GM21528 (cell line): Measurements from ENCODE around the gene SLC17A1.
"Not testable (repeated sequence)": the region's sequence is repeated elsewhere in the genome, so short reads cannot be mapped to it uniquely, and the experiment has no call there.

Experiments used
- ATAC-seq: cut with Tn5 transposase; IDR thresholded peaks from one replicate; pipeline ENCODE4 v1.9.1; 2021; ENCODE audit warnings: mild to moderate bottlenecking, moderate library complexity; ENCODE audit not compliant: unreplicated experiment, low FRiP score

Gene SLC17A1

DNA sequence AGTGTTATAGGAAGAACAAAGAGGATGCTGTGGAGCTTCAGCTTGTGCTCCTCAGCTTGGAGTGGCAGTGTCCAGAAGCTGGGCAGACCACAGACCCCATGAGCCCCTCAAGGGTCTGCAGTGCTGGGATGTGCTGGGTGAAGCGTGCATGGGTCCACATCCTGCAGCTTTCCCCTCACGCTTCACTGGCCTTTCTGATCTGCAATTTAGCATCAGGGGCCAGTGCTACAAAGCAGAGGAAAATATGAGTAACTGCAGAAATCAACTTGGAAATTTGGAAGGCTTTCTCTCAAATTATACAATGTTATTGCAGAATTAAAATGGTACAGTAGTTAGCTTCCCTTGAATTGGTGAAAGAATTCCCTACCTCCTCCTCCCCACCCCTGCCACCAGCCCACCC, 67.2 kb downstream of the SLC17A1 start:
- ATAC-seq = no peak

DNA sequence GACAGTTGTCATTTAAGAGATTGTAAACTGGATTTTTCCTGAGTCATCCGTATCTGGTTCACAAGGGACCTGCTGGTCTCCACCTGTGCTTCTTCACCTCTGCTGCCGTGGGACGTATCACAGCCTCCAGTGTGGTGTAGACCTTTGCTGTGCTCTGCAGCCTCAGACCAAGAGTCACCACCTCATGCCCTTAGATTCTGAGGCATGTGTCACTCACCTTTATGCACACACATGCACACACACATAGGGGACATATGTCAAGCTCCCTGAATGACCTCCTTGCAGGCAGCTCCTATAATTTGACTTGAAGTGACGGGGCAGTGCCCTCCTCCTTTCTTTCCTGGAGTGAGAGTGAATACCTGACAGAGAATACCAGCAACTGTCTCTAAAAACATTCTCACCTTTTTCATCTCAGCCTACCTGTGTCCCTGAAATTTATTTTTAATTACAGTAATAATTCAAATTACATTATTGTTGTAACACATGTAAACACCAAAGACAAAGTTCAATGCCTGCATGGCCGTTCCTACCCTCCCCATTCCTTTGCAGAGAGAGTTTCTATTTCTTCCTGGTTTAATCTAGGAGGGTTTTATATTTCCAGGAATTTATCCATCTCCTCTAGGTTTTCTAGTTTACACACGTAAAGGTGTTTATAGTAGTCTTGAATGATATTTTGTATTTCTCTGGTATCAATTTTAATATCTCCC, 73.8 kb downstream of the SLC17A1 start:
- ATAC-seq = no peak

DNA sequence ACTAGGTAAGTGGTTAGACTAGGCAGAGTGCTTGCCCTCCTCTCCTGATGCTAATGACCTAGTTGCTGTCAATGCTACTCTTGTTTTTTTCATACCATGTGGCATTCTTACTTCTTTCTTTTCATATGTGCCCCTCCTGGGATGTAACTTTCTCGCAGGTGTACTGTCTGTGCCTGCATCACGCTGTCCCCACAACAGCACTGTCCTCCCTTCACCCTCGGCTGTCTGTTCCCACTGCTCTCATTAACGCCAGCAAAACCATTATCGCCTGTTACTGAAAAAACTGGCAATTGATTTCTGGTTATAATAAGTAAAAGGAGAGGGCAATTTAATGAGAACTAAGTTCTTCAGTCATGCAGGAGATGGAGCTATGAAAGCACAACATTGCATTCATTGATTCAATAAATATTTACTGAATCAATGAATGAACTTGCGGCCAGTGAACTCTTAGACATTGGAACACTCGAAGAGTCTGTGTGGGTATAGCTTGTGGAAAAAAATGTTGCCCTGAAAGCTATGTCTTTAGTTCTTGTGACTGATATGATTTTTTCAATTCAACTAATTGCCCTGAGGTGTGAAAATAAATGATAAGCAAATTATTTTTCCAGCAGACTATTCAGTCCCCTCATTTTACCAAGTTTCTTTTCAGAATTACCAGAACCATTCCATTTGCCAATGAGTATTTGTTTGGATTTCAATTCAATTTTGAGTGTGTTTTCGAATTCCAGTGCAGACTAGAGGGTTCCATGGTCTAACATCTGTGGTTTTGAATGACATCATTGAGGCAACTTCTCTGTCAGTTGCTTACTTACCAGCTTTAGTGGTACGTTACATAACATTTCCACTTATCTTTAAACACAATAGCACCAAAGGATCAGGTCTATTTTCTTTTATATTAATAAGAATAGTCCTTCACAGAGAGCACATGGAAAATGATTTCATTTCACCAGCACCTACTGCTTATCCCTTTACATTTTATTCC, 75.2 kb downstream of the SLC17A1 start:
- ATAC-seq = no peak

DNA sequence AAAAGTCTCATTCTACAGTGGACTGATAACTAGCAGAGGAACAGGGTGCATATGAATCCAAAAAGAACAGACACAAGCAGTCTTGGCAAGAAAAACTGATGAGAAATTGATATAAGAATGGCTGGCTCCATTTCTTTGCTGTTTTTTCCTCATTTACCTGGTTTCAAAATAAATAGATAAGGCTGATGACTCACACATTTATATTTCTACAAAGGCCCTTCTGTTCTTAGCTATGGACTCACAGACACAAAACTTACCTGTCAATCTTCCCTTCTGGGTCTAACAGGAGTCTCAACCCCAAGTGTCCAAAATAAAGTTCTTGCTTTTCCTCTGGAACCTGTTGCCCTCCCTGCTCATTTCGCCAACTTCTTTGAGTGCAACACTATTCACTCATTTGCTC, 76.4 kb downstream of the SLC17A1 start:
- ATAC-seq = no peak

DNA sequence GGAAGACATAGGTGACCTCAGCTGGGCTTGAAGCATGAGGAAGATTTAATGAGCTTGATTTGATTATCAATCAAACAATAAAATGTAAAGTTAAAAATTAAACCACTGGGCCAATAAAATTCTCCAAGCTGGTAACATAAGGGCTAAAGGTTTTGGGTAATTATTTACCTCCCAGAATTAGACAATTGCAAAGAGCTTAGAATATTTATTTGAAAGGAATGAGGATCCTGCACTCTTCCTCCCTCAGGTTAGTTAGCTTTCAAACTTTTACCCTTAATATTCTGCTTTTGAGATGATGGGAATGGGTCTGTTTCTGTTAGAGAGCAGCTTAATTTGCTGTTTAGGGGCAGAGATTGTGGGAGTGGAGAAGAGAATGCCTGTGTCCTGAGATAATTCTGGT, 77.3 kb downstream of the SLC17A1 start, which contains the start of gene SLC17A4:
Gene SLC17A4 (plus strand): TSS at position 208 of the 400 bp plus-strand sequence. CDS start 7,221 bp downstream, outside the sequence.
- no peak for ATAC-seq

DNA sequence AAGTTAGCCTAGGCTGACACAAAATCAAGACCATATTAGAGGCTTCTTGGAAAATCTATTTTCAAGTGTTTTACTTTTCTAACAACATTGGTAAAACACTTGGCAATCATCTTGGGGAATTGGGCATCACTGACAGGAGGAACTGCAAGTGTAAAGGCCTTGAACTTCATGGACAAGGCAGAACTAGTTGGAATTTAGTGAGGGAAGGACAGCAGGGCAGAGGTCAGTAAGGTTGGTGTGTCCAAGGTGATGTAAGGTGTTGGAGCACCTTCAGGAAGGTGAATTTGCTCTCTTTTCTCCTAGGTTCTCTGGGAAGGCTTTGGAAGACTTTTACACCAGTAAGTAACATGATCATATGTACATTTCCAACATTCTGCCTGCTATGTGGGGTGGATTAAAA, 78.8 kb downstream of the SLC17A1 start:
- no peak for ATAC-seq

DNA sequence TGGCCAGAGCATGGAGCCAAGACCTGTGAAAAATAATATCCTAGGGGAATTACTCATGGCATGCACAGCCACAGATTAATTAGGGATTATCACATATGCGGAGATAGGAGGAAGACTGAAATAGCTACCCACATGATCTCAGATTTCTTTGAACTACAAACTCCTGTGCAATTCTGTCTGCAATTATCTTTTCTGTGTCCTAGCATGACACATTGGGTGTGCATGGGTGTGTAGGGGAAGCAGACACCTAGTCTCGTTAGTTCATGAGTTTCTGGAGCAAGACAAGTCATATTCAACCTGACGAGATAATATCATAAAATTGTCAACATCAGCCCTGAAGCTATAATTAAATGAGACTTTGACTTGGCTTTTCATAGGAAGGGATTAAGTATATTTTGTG, 80.9 kb downstream of the SLC17A1 start:
- no peak for ATAC-seq

DNA sequence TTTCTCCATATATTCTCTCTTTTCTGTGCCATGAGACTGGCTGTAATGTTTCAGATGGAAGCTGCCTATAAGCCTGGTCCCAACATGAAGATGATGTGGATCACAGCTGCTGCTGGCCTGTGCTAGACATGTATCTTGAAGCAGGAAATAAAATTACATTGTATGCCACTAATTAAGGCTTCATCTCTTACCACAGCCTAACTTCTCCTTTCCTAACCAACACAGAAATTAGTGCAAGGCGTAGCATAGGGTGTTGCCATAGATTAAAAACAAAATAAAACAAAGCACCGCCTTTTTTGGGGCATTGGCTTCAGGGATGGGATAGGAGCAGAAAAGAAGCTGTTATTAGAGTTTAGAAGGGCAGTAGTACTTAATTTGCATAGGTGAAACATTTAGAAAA, 82.0 kb downstream of the SLC17A1 start:
- no peak for ATAC-seq

DNA sequence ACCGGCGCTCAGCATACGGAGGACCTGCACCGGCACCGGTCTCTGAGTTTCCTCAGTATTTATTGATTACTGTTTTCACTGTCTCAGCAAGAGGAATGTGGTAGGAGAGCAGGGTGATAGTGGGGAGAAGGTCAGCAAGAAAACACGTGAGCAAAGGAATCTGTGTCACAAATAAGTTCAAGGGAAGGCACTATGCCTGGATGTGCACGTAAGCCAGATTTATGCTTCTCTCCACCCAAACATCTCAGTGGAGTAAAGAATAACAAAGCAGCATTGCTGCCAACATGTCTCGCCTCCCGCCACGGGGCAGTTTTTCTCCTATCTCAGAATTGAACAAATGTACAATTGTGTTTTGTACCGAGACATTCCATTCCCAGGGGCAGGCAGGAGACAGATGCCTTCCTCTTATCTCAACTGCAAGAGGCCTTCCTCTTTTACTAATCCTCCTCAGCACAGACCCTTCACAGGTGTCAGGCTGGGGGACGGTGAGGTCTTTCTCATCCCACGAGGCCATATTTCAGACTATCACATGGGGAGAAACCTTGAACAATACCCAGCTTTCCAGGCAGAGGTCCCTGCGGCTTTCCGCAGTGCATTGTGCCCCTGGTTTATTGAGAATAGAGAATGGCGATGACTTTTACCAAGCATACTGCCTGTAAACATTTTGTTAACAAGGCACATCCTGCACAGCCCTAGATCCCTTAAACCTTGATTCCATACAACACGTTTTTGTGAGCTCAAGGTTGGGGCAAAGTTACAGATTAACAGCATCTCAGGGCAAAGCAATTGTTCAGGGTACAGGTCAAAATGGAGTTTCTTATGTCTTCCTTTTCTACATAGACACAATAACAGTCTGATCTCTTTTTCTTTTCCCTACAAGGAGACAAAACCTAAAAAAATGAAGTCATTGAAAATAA, 83.0 kb downstream of the SLC17A1 start:
- not testable (repeated sequence) for ATAC-seq

DNA sequence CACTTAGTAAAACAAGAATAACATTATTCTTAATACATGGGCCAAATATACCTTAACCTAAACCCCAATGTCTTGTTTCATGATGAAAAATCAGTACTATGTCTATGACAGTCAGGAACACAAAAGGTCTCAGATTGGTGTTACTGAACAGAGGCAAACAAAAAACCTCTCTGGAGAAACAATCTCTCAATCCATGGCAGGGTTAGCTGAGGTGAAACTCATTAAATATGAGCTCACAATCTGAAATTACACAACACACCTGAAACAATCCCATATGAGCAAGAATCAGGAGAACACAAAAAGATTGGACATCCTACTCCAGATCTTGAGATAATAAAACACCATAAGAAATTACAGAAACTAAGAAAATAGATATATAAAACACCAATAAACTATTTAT, 83.8 kb downstream of the SLC17A1 start:
- ATAC-seq = no peak

DNA sequence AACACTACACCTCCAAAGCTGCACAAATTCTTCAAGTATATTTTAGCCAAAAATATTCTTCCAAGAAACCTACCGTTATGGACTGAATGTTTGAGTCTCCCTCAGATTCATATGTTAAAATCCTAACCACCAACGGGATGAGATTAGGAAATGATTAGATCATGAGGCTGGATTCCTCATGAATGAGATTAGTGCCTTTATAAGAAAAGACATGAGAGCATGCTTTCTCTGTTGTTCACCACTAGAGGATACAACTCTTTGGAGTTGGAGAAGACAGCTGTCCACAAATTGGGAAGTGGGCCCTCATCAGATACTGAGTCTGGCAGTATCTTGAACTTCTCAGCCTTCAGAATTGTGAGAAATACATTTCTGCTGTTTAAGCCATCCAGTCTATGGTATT, 84.4 kb downstream of the SLC17A1 start:
- ATAC-seq = no peak

DNA sequence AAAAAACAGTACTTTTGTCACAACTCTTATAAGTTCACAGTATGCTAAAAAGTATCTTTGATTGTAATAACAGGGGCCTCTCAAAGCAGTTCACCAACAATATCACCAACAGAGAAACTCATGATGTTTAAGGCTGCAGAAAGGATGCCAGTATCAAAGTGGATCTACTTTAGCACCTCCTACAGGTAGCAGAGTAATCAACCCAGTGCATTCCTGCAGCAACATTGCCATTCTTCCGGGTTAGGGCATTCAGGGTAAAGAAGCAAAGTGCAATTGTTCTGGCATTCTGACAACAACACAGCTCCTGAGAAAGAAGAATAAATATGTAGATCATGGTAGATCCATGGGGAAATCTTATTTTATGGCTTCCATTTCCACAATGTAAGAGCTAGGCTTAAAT, 84.9 kb downstream of the SLC17A1 start:
- ATAC-seq = no peak

DNA sequence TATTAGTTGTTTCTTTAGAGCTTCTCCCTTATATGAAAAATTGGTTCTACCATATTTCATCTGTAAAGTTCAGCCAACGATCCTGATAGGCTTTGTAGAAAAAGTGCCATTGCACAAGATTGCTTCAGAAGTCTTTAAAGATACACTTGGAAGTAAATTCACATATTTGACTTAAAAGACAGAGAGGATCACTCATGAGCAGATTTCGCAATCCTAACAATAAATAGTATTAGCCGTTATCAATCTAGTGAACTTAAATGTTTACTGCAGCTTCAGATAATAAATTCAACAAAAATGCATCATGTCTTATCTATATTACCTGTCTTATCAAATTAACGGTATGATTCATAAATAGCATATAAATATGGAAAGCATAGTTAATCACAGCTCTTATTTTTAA, 86.0 kb downstream of the SLC17A1 start:
- no peak for ATAC-seq

DNA sequence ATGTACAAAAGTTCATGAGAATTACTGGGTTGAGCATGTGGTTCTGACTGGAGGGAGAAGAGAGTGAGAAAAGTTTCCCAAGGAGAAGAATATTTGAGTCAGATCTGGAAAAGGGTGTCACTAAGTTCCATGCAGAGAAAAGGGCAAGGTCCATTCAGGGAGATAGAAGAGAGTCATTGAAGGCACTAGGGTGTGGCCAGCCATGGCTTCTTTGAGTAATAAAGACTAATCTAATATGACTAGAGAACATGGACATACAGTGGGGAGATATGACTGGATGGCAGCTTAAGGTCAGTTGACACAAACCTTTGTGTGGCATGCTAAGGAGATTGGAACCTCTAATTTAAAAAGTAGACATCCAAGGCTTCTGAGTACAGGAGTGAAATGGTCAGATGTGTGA, 88.0 kb downstream of the SLC17A1 start:
- no peak for ATAC-seq

DNA sequence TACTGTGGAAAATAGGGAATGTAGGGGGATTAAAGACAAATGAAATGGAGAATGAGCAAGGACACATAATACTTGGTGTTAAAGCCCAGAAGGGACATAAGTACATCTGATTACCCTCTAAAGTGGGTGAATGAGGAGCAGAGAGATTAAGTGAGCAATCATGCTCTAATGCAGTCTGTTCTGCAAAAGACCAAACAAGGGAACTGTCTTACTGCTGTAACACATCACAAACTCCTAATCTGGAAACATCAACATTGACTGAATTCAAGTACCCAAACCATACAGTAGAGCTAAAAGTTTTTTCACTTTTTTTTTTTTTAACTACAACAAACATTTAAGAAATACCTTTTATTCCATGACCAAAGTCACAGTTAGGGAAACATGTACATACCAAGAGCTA, 96.6 kb downstream of the SLC17A1 start:
- no peak for ATAC-seq
